Smooth muscle cell (in vitro differentiated cells): ENCODE data around the gene STK26. TPM values are rescaled to one million over a fixed set of nuclear protein-coding genes. Genes with fewer than 3 reads are reported as not detected.

Source experiments
- DNase-seq: peaks from one replicate; lab custom pipeline; 2025; ENCODE audit not compliant: unreplicated experiment; lab: John Stamatoyannopoulos, UW
- H2AFZ ChIP-seq: fragments of 200-600 bp; sonication (generic); 2 replicates; pipeline ENCODE4 v1.6.0; 2016; ENCODE audit warnings: antibody characterized with exemption, low read depth, mild to moderate bottlenecking
- H3F3A ChIP-seq: fragments of 200-600 bp; sonication (generic); 2 replicates; pipeline ENCODE4 v1.6.0; 2017; ENCODE audit warnings: antibody characterized with exemption, low read depth
- H3K27ac ChIP-seq: fragments of 200-600 bp; sonication (generic); 2 replicates; pipeline ENCODE4 v1.5.1; 2016; ENCODE audit warnings: low read depth, mild to moderate bottlenecking
- H3K27me3 ChIP-seq: fragments of 200-600 bp; sonication (generic); 2 replicates; pipeline ENCODE4 v1.6.1; 2016; ENCODE audit warnings: low read depth, mild to moderate bottlenecking
- H3K36me3 ChIP-seq: fragments of 200-600 bp; sonication (generic); 2 replicates; pipeline ENCODE4 v1.5.1; 2016; ENCODE audit warnings: low read depth
- H3K4me1 ChIP-seq: fragments of 200-600 bp; sonication (generic); 2 replicates; pipeline ENCODE4 v1.5.1; 2016; ENCODE audit warnings: low read depth
- H3K4me2 ChIP-seq: fragments of 200-600 bp; sonication (generic); 2 replicates; pipeline ENCODE4 v1.6.0; 2016; ENCODE audit warnings: mild to moderate bottlenecking
- H3K4me3 ChIP-seq: fragments of 200-600 bp; sonication (generic); 2 replicates; pipeline ENCODE4 v1.5.1; 2016; ENCODE audit warnings: mild to moderate bottlenecking
- H3K79me2 ChIP-seq: fragments of 200-600 bp; sonication (generic); 2 replicates; pipeline ENCODE4 v1.6.0; 2016; ENCODE audit warnings: low read depth, mild to moderate bottlenecking
- H3K9ac ChIP-seq: fragments of 200-600 bp; sonication (generic); 2 replicates; pipeline ENCODE4 v1.6.0; 2016; ENCODE audit warnings: low read depth
- H3K9me3 ChIP-seq: fragments of 200-600 bp; sonication (generic); replicated peaks from 2 replicates; pipeline ENCODE4 v1.5.1; 2016; ENCODE audit warnings: low read depth
- H4K20me1 ChIP-seq: fragments of 200-600 bp; sonication (generic); 2 replicates; pipeline ENCODE4 v1.6.0; 2016; ENCODE audit warnings: low read depth
- WGBS: methylation state at CpG from one replicate; pipeline ENCODE4 v1.1.7; 2016; ENCODE audit warnings: low lambda C conversion rate; 5-methylcytosine and 5-hydroxymethylcytosine counted together
- polyA plus RNA-seq: library from polyadenylated mRNA; unstranded; fragments of >200 nt; fragmentation: Nextera tagmentation; extraction: Ambion mirVana; gene quantifications from 2 replicates; pipeline ENCODE4 v1.2.1, GENCODE V29; 2016
- total RNA-seq: library from RNA; depleted of rRNA; stranded (reverse); fragments of >200 nt; gene quantifications from 2 replicates; pipeline ENCODE4 v1.2.3, GENCODE V29; 2014
- TF ChIP-seq, protein P1 (sequence below): fragments of 200-600 bp; sonication (generic); IDR thresholded peaks from 2 replicates; pipeline ENCODE4 v1.5.1; 2017; ENCODE audit warnings: borderline replicate concordance, mild to moderate bottlenecking, antibody characterized with exemption; ENCODE audit not compliant: insufficient read depth, poor library complexity, severe bottlenecking

Gene STK26
- total and polyA plus RNA-seq, 2 experiments from 2014 or later, result 13.2 to 50.9 TPM

DNA sequence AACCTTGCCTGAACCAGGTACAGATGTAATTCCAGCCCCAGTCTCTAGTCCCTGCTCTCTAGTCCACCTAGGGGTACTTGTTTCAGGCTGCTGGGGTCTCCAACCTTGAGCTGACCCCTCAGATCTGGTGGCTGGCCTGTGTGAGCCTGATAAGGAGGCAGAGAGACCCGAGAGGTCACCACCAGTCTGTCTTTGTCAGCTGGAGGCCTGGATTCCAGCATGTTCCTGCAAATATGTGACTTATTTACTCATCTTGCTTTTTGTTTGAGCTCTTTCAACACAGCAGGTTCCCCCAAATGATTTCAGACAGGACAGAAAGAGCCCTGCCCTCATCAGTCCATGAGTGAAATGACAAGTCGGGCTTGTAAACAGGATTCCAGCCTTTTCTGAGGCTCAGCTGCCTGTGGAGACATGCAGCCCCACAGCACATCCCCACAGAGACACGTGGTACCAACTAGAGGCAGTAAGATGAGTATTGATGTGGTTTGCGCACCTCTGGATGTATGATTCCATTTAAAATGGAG is 37.5 kb upstream of the STK26 start:
- 44% methylated on average over 4 of the region's 4 CpGs for WGBS

GRCh38 chrX:131987252-131987651 is 35.9 kb upstream of the STK26 start:
- Histone ChIP-seq H3K9ac (no peak overlapping the region), H3F3A (no peaks in the 10 kb centered on the region), H3K9me3 (no peaks in the 10 kb centered on the region), H2AFZ (peak overlapping the region; percentile 51), H4K20me1 (no peaks in the 10 kb centered on the region), H3K36me3 (no peaks in the 10 kb centered on the region), H3K27me3 (no peaks in the 10 kb centered on the region), H3K4me3 (no peak overlapping the region), H3K79me2 (no peaks in the 10 kb centered on the region), H3K27ac (no peak overlapping the region), H3K4me1 (no peaks in the 10 kb centered on the region), H3K4me2 (no peak overlapping the region)
- TF ChIP-seq, protein P1, sequence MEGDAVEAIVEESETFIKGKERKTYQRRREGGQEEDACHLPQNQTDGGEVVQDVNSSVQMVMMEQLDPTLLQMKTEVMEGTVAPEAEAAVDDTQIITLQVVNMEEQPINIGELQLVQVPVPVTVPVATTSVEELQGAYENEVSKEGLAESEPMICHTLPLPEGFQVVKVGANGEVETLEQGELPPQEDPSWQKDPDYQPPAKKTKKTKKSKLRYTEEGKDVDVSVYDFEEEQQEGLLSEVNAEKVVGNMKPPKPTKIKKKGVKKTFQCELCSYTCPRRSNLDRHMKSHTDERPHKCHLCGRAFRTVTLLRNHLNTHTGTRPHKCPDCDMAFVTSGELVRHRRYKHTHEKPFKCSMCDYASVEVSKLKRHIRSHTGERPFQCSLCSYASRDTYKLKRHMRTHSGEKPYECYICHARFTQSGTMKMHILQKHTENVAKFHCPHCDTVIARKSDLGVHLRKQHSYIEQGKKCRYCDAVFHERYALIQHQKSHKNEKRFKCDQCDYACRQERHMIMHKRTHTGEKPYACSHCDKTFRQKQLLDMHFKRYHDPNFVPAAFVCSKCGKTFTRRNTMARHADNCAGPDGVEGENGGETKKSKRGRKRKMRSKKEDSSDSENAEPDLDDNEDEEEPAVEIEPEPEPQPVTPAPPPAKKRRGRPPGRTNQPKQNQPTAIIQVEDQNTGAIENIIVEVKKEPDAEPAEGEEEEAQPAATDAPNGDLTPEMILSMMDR, result no peak
- 62% methylated on average over 5 of the region's 5 CpGs for WGBS
- DNase-seq, result no peak

More for the DNA sequence above, 37.5 kb upstream of the STK26 start:
- no peaks in the 10 kb centered on the region for H3K4me1 ChIP-seq
- no peak overlapping the region for H3K4me3 ChIP-seq
- TF ChIP-seq, protein P1, result no peak
- H3K79me2 ChIP-seq, result no peaks in the 10 kb centered on the region
- no peak overlapping the region for H3K9ac ChIP-seq
- H3K27ac ChIP-seq, result no peak overlapping the region
- no peaks in the 10 kb centered on the region for H3K27me3 ChIP-seq
- no peaks in the 10 kb centered on the region for H3F3A ChIP-seq
- no peaks in the 10 kb centered on the region for H4K20me1 ChIP-seq
- H3K36me3 ChIP-seq, result no peaks in the 10 kb centered on the region
- H3K9me3 ChIP-seq, result no peaks in the 10 kb centered on the region
- no peak for DNase-seq
- H3K4me2 ChIP-seq, result no peak overlapping the region
- no peak overlapping the region for H2AFZ ChIP-seq

DNA sequence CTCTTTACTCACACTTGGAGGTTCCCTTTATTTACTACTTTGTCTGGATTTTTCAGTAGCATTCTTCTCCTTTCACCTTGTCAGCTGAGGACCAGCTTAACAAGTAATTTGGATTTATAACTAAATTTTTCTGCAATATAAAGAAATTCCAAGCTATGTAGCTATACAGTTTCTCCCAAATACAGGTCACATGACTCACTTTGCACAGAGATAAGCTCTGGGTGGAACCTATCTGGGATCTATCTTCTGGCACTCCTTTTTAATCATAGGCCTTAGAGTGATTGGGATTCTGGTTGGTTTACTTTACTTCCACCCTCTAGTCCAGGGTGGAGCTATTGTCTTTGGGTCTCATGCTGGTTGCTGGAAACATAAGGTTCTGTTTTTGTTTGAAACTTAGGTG is 34.9 kb upstream of the STK26 start:
- H3F3A ChIP-seq, result no peaks in the 10 kb centered on the region
- no peaks in the 10 kb centered on the region for H3K79me2 ChIP-seq
- H3K27me3 ChIP-seq, result no peaks in the 10 kb centered on the region
- H3K36me3 ChIP-seq, result no peaks in the 10 kb centered on the region
- no peak overlapping the region for H2AFZ ChIP-seq
- H3K4me3 ChIP-seq, result no peak overlapping the region
- DNase-seq, result no peak
- no peaks in the 10 kb centered on the region for H3K9me3 ChIP-seq
- H3K4me2 ChIP-seq, result no peak overlapping the region
- no peak overlapping the region for H3K27ac ChIP-seq
- no peaks in the 10 kb centered on the region for H3K4me1 ChIP-seq
- H4K20me1 ChIP-seq, result no peaks in the 10 kb centered on the region
- H3K9ac ChIP-seq, result no peak overlapping the region
- TF ChIP-seq, protein P1, result no peak

DNA sequence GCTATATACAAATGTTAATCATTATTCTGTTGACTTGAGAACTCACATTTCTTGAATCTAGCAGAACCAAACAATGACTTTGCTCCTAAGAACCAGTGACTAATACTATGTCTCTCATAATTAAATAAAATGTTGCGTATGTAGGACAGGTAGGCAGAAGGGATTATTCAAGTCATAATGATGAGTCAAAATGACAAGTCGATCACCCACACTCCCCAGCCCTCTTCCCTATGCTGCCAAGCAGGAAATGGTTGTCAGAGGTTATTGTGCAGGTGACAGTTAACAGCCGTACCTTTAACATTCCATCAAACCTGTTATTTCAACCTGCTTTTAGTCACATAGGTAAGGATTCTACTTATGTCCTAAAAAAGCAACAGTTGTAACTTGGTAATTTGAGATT is 22.0 kb upstream of the STK26 start:
- Histone ChIP-seq H3K4me3 (no peak overlapping the region), H3K4me2 (no peak overlapping the region), H3K79me2 (no peaks in the 10 kb centered on the region), H3K27me3 (no peaks in the 10 kb centered on the region), H4K20me1 (no peaks in the 10 kb centered on the region), H3K4me1 (no peaks in the 10 kb centered on the region), H3K27ac (no peak overlapping the region), H3F3A (no peaks in the 10 kb centered on the region), H3K36me3 (no peaks in the 10 kb centered on the region), H3K9ac (no peak overlapping the region), H3K9me3 (no peaks in the 10 kb centered on the region), H2AFZ (no peak overlapping the region)
- WGBS, result 75% methylated on average over 3 of the region's 3 CpGs
- no peak for DNase-seq
- TF ChIP-seq, protein P1, result no peak
